Measurements from ENCODE around the gene RUFY2.
"Not testable (repeated sequence)": the region's sequence is repeated elsewhere in the genome, so short reads cannot be mapped to it uniquely, and the experiment has no call there.

Gene RUFY2

GRCh38 chr10:68318331-68319059 lies 88.6 kb downstream of the RUFY2 start:
- TF ChIP-seq CTCF (IDR thresholded peaks at IDR 0.05; ENCODE audit: insufficient read depth, low read depth, low read length, missing control alignments): no peak
- DNase-seq (ENCODE audit: low read depth): no peak
- no peak overlapping the region for H3K4me3 ChIP-seq (ENCODE audit: low read length)

GRCh38 chr10:68315582-68315981 lies 91.5 kb downstream of the RUFY2 start:
- H3K4me3 ChIP-seq (ENCODE audit: low read length): no peak overlapping the region
- peak; percentile 28 for DNase-seq (ENCODE audit: low read depth)
- no peak for TF ChIP-seq CTCF (IDR thresholded peaks at IDR 0.05; ENCODE audit: insufficient read depth, low read depth, low read length, missing control alignments)

GRCh38 chr10:68314930-68315329 lies 92.1 kb downstream of the RUFY2 start:
- H3K4me3 ChIP-seq (ENCODE audit: low read length); DNase-seq (ENCODE audit: low read depth): not testable (repeated sequence)

- TF ChIP-seq CTCF (IDR thresholded peaks at IDR 0.05; ENCODE audit: insufficient read depth, low read depth, low read length, missing control alignments): no peak
- no peak overlapping the region for H3K4me3 ChIP-seq (ENCODE audit: low read length)
- no peak for DNase-seq (ENCODE audit: low read depth)
Measured at GRCh38 chr10:68310531-68310930, 96.5 kb downstream of the RUFY2 start.

- no peak overlapping the region for H3K4me3 ChIP-seq (ENCODE audit: low read length)
- no peak for TF ChIP-seq CTCF (IDR thresholded peaks at IDR 0.05; ENCODE audit: insufficient read depth, low read depth, low read length, missing control alignments)
- DNase-seq (ENCODE audit: low read depth): no peak
Measured at GRCh38 chr10:68305854-68306253, 101.2 kb downstream of the RUFY2 start.

- no peak overlapping the region for H3K4me3 ChIP-seq (ENCODE audit: low read length)
- no peak for TF ChIP-seq CTCF (IDR thresholded peaks at IDR 0.05; ENCODE audit: insufficient read depth, low read depth, low read length, missing control alignments)
- no peak for DNase-seq (ENCODE audit: low read depth)
Measured at GRCh38 chr10:68303849-68304412, 103.1 kb downstream of the RUFY2 start.

GRCh38 chr10:68302871-68303270 lies 104.2 kb downstream of the RUFY2 start:
- TF ChIP-seq CTCF (IDR thresholded peaks at IDR 0.05; ENCODE audit: insufficient read depth, low read depth, low read length, missing control alignments): no peak
- H3K4me3 ChIP-seq (ENCODE audit: low read length): no peak overlapping the region
- DNase-seq (ENCODE audit: low read depth): no peak
